ENCODE data around the gene CENPX.

DNA sequence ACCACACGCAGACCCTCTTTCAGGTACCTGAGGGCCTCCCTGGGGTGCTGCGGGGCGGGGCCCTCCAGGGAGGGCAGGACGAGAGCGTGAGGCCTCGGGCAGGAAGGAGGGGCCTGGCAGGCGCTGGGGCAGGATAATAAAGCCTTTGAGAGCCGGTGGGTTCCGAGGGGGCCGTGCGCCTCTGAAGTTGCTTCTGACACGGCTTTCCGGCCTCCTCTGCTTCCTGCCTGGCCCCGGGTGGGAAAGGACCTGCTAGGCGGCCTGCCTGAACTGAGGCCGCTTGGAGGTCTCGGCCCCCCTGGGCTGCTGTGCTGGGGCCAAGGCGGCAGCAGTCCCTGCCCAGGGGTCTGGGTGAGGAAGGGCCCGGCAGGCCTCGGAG is 10.4 kb downstream of the CENPX start:
- TF ChIP-seq, protein P1, sequence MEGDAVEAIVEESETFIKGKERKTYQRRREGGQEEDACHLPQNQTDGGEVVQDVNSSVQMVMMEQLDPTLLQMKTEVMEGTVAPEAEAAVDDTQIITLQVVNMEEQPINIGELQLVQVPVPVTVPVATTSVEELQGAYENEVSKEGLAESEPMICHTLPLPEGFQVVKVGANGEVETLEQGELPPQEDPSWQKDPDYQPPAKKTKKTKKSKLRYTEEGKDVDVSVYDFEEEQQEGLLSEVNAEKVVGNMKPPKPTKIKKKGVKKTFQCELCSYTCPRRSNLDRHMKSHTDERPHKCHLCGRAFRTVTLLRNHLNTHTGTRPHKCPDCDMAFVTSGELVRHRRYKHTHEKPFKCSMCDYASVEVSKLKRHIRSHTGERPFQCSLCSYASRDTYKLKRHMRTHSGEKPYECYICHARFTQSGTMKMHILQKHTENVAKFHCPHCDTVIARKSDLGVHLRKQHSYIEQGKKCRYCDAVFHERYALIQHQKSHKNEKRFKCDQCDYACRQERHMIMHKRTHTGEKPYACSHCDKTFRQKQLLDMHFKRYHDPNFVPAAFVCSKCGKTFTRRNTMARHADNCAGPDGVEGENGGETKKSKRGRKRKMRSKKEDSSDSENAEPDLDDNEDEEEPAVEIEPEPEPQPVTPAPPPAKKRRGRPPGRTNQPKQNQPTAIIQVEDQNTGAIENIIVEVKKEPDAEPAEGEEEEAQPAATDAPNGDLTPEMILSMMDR (IDR thresholded peaks at IDR 0.05), result no peak
- TF ChIP-seq, protein P2, sequence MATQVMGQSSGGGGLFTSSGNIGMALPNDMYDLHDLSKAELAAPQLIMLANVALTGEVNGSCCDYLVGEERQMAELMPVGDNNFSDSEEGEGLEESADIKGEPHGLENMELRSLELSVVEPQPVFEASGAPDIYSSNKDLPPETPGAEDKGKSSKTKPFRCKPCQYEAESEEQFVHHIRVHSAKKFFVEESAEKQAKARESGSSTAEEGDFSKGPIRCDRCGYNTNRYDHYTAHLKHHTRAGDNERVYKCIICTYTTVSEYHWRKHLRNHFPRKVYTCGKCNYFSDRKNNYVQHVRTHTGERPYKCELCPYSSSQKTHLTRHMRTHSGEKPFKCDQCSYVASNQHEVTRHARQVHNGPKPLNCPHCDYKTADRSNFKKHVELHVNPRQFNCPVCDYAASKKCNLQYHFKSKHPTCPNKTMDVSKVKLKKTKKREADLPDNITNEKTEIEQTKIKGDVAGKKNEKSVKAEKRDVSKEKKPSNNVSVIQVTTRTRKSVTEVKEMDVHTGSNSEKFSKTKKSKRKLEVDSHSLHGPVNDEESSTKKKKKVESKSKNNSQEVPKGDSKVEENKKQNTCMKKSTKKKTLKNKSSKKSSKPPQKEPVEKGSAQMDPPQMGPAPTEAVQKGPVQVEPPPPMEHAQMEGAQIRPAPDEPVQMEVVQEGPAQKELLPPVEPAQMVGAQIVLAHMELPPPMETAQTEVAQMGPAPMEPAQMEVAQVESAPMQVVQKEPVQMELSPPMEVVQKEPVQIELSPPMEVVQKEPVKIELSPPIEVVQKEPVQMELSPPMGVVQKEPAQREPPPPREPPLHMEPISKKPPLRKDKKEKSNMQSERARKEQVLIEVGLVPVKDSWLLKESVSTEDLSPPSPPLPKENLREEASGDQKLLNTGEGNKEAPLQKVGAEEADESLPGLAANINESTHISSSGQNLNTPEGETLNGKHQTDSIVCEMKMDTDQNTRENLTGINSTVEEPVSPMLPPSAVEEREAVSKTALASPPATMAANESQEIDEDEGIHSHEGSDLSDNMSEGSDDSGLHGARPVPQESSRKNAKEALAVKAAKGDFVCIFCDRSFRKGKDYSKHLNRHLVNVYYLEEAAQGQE (IDR thresholded peaks at IDR 0.05; ENCODE audit: insufficient read depth in 1 of 2, low read depth in 2 of 2, low read length in 1 of 2), result no peak
